GM21576 (cell line): ENCODE data around the gene SRPK3.

Experiments
- ATAC-seq: cut with Tn5 transposase; IDR thresholded peaks from one replicate; pipeline ENCODE4 v1.9.1; 2021; ENCODE audit warnings: mild to moderate bottlenecking, moderate library complexity; ENCODE audit not compliant: unreplicated experiment

The SRPK3 gene

DNA sequence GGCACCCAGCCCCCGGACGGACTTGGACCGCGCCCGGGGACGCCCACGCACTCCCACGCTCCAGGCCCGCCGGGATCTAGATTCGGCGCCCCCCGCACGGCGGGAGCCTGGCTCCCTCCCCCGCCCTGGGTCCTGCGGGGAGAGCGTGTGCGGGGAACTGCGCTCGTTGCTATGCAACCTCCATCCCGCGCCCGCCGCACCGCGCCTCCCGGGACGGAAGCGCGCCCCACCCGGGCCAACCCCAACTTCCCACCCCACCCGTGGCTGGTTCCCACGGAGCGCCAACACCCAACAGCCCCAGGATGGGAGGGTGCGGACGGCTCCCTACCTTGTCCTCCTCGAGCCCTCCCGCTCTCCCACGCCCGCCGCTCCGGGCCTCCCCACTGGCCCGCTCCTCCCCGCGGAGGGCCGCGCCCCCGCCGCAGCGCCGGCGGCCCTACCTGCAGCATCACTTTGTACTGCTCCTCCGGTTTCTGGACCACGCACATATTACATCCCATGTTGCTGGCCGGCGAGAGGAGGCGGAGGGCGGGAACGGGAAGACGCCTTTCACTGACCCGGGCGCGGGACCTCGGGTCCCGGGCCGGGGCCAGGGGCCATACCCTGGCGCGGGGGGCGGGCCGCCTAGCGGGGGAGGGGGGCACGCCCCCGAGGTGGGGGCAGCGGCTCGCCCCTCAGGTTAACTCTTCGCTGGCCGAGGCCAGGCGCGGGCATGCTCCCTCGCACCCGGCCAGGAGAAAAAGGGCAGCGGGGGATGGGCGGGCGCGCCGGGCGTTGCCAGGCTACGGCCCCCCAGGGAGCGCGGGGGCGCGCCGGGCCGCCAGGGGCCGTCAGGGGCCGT lies 49.2 kb downstream of the SRPK3 start, which contains the start of gene PDZD4:
Gene PDZD4, minus strand, starts transcription at position 746 of the 841 bp plus-strand sequence. Its CDS starts 246 bp downstream, at position 500.
- ATAC-seq, result no peak

DNA sequence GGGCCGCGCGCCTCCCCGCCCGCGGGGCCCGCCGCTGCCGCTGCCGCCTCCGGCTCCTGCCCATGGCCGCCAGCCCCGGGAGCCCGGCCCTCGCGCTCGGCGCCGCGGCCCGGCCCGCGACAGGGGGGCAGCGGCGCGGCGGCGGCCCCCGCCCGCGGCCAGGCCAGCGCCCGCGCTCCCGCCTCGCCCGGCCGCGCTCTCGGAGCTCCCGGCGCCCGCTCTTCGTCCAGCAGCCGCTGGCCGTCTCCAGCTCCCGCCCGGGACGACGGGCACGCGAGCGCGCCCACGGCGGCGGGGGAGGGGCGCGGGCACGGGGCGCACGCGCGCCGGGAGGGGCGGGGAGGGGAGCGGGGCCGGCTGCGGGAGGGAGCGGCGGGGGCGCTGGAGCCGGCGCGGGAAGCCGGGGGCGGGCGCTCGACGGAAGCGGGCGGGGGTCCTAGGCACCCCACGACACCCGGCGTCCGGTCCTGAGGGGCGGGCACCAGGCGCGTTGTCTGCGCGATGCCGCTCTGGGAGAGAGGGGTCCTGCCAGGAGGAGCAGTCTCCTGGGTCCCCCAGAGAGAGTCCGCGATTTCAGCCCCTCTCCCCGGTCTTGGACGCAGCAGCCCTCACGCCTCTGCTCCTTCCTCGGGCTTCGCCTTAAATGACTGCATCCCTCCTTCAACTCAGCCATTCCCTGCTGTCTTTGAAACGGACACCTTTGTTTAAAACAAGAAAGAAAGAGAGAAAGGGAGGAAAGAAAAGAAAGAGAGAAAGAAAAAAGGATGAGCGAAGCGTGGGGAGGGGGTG lies 50.0 kb downstream of the SRPK3 start:
- no peak for ATAC-seq

DNA sequence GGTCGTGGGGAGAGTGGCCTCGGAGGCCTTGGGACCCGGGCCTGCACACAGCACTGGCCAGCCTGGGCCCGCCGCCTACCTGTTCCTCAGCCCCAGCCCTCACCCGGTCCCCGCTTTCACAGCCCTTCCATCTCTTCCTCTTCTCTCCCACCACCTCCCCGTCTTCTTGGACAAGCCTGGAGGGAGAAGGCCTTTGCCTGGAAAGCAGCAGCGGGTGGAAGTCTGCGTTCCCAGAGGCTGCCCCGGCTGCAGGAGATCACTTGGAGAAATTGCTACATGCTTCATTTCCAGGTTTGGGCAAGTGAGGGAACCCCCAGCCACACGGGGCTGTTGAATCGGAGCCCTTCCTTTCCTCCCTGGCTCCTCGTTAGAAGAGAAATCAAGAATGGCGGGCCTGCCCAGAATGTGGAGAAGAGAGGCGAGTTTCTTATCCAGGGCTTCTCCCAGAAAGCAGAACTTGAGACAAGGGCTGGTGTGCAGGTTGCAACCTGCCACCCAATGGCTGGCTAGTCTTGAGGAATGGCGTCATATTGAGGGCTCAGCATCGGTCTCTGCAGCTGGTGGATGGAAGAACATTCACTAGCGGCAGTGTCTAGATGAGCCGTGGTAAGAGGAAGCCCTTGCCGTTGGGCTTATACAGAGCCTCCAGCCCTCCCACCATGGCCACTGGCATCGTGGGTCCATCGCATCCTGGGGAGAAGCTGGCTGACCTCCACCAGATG lies 50.7 kb downstream of the SRPK3 start:
- ATAC-seq, result no peak

DNA sequence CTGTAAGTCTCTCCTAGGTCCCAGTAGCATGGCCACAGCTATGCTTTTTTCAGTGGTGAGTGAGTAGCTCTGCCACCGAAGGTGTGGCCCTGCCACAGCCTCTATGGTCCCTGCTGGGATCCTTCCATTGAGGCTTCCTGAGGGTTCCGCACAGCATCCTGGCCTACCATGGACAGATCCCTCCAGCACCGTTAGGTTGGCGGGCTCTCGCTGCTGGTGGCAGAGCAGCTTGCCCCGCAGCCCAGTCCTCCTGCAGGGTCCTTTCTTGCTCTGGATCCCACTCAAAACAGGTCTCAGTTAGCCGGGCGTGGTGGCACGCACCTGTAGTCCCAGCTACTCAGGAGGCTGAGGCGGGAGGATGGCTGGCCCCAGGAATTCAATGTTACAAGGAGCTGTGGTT lies 51.9 kb downstream of the SRPK3 start:
- no peak for ATAC-seq
